GM08714 (cell line): ENCODE data around the gene CEBPG.

ENCODE experiments used
- H3K4me3 ChIP-seq: fragments of 200-500 bp; sonication (Bioruptor generic); 2 replicates; pipeline ENCODE4 v1.5.1; 2014; ENCODE audit warnings: mild to moderate bottlenecking, low read length, inconsistent platforms
- ZNF274 ChIP-seq: IDR thresholded peaks from 2 replicates; pipeline ENCODE4 v1.6.1; 2012; ENCODE audit warnings: mild to moderate bottlenecking, low read depth, low read length

Gene CEBPG

DNA sequence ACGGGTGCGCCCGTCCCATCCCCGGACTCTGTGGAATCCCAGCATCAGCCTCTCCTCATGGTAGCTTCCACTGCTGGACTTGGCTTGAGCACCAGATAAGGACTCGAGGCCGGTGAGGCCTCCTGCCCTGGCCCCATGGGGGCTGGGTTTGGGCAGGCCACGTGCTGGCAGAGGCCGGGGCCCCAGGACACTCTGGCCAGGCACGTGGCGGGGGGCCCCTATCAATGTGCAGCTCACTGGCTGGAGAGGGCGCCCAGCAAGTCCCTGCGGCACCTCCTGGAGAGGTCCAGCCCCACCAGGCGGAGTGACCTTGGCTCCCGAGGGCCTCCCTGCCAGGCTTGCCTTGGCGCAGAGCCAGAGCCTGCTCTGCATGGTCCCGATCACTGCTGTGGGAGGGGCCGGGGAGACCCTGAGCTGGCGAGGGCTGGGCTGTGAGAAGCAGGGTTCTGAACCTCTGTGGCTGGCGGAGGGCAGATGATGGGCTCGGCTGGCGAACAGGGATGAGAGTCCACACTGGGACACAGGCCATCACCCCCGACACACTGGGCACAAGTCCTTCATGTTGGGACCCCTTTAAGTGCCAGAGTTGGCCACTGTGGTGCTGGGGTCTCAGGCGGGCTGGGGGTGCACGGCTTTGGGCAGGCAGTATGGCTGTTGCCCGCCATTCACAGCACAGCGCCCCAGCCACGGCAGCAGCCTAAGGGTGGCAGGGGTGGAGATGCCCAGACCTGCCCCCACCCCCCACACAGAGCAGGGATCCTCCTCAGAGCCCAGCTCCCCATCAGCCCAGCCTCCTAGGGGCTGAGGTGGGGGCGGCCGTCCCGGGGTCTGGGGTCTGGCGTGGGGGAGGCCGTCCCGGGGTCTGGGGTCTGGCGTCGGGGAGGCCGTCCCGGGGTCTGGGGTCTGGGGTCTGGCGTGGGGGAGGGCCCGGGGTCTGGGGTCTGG lies 19.1 kb downstream of the CEBPG start:
- no peak overlapping the region for H3K4me3 ChIP-seq
- no peak for TF ChIP-seq ZNF274

DNA sequence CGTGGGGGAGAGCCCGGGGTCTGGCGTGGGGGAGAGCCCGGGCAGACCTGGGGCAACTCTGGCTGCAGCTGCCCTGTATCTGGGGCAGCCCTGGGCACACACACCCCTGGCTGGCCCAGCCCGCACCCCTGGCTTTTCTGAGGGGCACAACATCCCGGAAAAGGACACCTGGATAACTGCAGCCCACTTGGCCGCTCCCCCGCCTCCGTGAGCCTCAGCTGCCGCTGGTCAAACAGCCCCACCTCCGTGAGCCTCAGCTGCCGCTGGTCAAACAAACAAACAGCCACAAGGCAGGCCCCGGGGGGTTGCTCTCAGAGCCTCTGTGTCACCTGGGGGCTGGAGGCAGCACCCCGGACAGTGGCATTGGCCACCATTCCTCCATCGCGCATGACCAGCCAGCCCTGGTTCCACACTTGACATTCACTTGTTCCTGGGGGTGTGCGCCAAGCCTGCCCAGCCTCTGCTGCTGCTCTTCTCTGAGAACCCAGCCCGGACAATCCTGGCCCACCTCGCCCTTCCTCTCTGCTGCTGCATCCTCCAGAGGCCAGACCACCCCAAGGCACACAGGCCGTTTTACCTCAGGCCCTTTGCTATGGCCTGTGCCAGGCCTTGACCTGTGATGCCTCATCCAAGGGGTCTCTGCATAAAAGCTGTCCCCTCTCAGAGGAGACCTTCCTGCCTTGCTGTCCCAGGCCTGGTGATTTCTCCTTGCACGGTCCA lies 19.9 kb downstream of the CEBPG start:
- no peak for TF ChIP-seq ZNF274
- H3K4me3 ChIP-seq: no peak overlapping the region

GRCh38 chr19:33394006-33394722 lies 20.7 kb downstream of the CEBPG start:
- no peak for TF ChIP-seq ZNF274
- H3K4me3 ChIP-seq: no peak overlapping the region

DNA sequence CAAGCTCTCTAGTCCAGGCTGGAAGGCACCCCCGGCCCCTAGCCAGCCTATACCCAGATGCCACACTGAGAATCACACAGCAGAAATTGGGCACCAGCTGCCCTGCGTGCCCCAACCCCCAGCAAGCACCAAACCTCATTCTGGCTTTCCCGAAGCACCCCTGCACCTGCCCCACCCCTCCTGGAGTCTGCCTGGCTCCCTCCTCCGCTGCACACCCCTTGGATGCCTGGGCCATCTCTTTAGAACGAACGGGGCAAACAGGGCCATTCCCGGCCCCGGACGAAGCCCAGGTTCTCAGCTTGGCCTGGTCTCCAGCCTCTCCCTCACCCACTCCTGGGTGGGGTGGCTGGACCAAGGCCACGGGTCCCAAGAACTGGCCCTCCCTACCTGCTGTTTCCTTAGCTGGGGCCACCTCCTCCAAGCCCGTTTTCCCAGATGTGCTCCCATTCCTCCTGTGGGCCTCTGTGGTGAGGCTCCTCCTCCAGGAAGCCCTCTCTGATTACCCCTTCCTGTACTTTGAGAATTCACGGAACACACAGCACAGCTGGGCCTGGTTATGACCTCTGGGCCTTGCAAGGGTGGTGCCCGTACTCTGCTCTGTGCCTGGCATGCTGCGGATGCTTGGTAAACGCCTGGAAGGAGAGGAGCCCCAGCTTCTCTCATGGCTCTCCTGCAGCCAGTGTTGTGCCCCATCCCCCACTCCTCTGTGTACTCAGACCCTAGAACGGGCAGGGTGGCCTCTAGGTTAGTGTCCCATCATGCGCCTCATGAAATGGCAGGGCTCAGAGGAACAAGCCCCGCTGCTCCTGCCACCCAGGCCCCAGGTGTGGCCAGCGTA lies 21.4 kb downstream of the CEBPG start:
- TF ChIP-seq ZNF274: no peak

DNA sequence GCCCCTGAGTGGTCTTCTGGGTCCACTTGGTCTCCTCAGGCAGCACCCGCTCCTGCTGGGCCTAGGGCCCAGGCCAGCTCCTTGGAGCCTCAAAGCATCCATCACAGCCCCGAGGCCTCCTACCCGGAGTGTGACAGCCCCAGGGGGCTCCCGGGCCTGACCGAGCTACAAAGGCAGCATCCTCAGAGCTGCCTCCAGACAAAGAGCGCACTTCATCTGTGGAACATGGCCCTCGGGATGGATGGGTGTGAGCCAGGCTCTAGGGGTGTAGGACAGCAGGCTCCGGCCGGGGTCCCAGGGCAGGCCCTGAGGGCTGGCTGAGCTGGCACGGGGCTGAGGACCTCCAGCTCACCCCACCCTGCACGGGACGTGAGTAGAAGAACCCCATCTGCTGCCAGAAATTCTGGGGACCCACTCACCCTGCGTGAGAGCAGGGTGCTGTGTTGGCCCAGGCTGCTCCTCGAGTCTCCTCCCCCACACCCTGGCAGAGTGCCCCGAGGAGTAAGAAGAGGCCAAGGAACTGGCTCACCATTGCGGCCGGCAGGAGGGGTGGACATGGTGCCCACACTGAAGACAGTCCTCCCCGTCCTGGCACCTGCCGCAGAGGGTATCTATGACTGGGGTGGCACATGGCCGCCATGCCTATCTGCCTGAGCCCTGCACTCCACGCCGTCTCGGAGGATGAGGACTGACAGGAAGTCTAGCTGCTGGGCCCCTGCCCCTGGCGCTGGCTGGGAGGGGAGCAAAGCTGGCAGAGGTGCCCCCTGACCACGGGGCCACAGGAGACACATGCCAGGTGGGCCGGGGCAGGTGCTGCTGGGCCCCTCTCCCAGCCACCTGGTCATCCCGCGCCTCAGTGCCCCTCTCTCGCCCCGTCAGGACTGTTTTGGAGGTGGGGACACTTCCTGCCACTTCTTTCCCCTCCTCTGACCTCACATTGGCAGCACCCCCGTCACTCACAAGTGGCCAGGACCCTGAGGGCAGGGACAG lies 22.3 kb downstream of the CEBPG start:
- no peak for TF ChIP-seq ZNF274
- H3K4me3 ChIP-seq: no peak overlapping the region

More for the DNA sequence above, 21.4 kb downstream of the CEBPG start:
- no peak overlapping the region for H3K4me3 ChIP-seq

DNA sequence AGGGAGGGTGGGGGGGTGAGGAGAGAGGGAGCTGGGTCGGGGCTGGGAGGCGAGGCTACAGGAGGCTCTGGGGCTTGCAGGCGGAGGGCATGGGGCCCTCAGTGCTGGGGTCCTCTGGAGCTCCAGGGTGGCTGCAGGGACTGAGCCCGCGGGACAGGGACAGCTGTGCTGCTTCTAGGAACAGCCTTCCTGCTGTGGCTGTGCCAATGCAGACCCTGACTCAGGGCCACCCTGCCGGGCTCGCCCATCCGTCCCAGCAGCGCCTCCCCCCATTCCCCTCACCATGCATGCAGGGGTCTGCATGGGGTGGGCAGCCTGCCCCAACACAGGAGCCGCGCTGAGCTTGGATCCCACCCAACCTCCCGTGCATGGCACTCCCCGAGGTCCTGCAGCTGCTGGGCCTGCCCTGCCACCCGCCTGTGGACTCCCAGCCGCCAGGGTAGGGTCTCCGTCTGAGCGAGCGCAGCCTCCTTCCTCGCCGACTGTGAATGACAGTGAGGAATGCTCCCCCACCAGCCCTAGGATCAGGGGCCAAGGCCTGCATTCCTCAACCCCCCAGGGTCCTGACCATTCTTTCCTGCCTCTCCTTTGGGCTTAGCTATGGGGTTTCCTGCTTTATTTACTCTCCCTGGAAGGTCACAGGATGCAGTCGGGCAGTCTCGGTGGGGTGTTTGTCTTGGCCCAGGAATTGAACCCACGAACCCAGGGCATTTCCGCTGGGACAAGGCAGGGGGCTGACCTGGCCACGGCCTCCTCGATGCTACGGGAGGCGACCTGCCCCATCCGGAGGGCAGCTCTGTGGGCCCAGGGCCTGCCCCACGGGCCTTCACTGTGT lies 23.4 kb downstream of the CEBPG start:
- H3K4me3 ChIP-seq: no peak overlapping the region
- TF ChIP-seq ZNF274: no peak

GRCh38 chr19:33397536-33398360 lies 24.2 kb downstream of the CEBPG start:
- H3K4me3 ChIP-seq: no peak overlapping the region
- no peak for TF ChIP-seq ZNF274

GRCh38 chr19:33398361-33399060 lies 25.0 kb downstream of the CEBPG start:
- no peak overlapping the region for H3K4me3 ChIP-seq
- TF ChIP-seq ZNF274: no peak

- TF ChIP-seq ZNF274: no peak
- no peak overlapping the region for H3K4me3 ChIP-seq
These were observed 25.7 kb downstream of the CEBPG start for GRCh38 chr19:33399081-33399744.
